HG03025 (cell line): ENCODE data around the gene MYLK.
"Not testable (repeated sequence)": the region's sequence is repeated elsewhere in the genome, so short reads cannot be mapped to it uniquely, and the experiment has no call there.

Experiments
- ATAC-seq: cut with Tn5 transposase; IDR thresholded peaks from one replicate; pipeline ENCODE4 v1.9.1; 2021; ENCODE audit warnings: mild to moderate bottlenecking, moderate library complexity; ENCODE audit not compliant: unreplicated experiment, low FRiP score

Gene MYLK

DNA sequence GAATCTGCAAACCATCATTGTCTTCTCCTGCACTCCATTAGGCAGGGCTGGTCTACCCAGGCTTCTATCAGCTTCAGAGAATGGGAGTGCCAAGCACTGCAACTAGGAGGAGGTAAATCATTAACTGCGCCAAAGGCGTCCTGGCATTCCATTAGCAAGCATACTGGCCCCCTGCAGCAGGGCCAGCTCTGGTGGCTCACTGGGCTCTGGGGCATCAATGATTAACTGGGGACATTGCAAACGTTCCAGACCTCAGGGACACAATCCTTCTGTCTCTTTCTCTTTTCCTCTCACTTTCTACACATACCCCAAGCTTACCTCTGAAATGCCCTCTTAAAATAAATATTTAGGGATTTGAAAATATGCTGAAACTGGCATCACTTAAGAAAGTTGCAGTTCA lies 129.0 kb downstream of the MYLK start:
- ATAC-seq = no peak

DNA sequence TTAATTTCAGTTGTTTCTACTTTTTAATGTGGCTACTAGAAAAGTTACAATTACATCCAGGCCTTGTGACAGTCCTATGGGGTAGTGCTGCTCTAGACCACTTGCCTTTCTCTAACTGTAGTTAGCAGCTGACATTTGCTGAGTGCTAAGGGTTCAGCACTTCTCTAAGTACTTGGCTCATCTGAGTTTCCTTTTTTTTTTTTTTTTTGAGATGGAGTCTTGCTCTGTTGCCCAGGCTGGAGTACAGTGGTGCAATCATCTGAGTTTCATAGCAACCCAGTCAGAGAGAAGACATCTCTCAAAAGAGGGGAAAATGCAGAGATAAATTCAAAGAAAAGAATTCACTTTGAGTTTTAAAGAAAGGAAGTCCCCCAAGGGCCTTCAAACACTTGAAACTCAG lies 130.8 kb downstream of the MYLK start:
- no peak for ATAC-seq

- no peak for ATAC-seq
Measured at GRCh38 chr3:123752228-123752627, 131.9 kb downstream of the MYLK start.

DNA sequence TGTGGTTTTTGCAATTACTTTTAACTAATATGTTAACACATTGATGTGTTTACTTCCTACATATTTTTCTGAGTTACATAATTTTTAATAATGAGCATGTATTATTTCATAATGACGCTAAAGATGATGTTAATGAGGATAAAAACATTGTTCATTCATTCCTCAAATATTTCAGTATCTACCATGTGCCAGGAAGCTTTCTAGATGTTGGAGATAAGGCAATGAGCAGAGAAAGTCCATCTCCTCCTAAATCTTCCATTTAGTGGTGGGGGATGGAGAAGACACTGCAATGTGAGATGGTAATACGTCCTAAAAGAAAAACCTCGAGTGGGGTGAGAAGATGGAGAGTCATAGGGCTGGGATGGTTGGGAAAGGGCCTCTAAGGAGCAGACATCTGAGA lies 132.7 kb downstream of the MYLK start:
- ATAC-seq = no peak

GRCh38 chr3:123750659-123751420 lies 133.3 kb downstream of the MYLK start:
- no peak for ATAC-seq

GRCh38 chr3:123750209-123750608 lies 133.9 kb downstream of the MYLK start:
- no peak for ATAC-seq

DNA sequence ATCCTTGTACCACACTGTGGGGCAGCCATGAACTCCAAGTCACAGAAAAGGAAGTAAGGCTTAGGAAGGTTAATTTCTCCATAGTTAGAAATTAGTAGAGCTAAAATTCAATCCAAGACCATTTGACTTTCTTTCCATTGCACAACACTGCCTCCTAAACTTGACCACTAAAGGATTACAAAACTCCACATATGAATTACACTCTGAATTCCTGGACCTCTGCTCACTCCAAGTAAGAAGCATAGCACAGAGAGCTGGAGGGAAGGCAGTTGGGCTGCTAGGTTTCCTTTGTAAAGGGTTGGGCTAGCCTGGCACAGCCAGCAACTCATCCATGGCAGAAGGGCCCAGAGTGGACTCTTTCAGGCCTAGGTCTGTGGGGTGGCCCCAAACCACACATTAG lies 134.4 kb downstream of the MYLK start:
- no peak for ATAC-seq

DNA sequence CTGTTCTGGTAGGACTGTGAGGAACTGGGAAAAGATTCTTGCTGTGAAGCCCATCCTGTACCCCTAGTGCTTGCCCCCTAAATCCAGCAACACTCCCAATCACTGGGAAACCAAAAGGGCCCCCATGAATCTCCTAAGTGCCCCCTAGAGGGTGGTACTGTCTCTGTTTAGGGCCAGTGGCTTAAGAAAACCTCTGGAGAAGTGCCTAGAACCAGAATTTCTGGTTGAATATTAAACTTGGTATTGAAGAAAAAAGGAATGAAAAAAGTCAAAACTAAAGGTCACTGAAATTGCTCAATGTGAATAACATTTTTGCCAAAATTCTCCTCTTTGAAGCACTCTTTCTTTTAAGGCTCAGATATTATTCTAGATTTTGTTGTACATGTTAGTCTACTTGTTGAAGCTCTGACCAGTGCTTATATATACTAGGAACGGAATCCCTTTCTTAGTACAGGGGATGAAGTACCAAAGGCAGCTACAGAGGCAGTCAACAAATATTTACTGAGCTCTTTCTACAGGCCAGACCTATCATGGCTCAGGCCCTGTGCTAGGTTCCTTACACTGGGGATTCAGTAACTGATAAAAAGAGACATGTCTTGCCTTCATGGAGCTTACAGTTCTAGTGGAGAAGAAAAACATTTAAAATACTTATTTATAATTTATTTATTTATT lies 138.8 kb downstream of the MYLK start:
- no peak for ATAC-seq

DNA sequence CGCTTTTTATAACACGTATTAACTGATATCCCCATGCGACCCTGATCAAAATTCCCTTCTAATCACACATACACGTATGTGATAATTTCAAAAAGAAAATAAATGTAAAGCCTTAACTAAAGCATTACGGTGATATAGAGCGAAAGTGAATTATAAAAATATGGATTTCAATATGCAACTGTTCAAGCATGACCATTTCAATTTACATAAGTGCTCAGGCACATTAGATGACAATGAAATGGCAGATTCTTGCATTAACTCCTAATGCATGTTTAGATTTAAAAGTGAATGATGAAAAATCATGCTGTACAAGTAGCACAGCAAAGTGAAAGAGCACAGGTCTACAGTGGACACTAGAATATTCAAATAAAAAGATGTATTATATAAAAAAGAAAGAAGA lies 140.1 kb downstream of the MYLK start:
- no peak for ATAC-seq

GRCh38 chr3:123743121-123743520 lies 141.0 kb downstream of the MYLK start:
- no peak for ATAC-seq

GRCh38 chr3:123741041-123741511 lies 143.1 kb downstream of the MYLK start:
- no peak for ATAC-seq

GRCh38 chr3:123740391-123740822 lies 143.7 kb downstream of the MYLK start:
- ATAC-seq = no peak

DNA sequence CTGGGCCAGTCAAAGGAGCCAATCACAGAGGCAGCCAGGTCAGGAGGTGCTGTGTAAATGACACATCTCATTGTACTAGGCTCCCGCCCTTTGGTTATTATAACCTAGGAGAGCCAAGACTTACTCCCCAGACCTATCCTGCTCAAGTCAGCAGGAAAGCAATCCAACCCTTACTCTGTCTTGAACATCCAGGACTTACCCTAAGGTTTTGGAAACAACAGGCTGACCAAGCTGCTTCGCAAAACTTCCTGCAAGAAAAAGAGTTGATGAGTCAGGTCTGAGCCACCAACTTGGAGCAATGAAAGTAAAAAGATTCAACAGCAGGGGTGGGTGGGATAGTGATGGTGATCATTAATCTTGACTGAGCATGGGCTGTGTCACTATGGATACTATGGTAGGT lies 144.4 kb downstream of the MYLK start:
- no peak for ATAC-seq

DNA sequence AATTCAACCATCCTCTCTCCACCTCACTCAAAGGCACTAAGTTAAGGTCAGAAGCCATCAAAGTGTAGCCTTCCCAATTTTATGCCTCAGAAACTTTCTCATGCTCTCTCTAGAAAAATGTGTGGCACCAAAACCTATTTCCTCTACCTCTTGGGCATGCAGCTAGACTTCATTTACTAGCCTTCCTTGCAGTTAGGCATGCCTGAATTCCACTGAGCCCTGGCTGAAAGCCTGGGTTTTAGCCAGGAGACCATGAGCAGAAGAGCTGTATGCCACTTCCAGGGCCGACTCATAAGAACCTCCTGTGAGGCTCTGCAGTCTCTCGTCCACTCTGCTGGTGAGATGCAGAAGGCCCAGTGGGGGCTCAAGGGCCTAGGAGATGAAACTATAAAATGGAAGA lies 145.0 kb downstream of the MYLK start:
- no peak for ATAC-seq

GRCh38 chr3:123738522-123738921 lies 145.6 kb downstream of the MYLK start:
- not testable (repeated sequence) for ATAC-seq

GRCh38 chr3:123737168-123737567 lies 147.0 kb downstream of the MYLK start:
- ATAC-seq = no peak

DNA sequence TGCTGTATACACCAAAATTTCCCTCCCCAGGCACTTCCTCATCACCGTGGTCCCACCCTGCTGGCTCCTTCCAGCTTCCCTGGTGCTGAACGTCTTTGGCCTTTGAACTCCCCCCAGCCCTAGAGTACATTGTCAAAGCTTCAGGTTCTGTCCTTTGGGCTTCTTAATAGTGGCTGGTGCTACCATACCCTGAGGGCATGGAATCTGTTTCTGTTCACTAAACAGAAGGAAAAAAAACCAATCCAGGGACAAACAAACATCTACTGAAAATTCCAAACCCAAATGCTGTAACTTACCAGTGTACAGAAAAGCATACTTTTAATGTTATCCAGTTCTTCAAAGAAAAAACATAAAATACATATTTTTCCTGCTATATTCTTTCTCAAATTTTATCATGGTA lies 148.7 kb downstream of the MYLK start:
- ATAC-seq = no peak

DNA sequence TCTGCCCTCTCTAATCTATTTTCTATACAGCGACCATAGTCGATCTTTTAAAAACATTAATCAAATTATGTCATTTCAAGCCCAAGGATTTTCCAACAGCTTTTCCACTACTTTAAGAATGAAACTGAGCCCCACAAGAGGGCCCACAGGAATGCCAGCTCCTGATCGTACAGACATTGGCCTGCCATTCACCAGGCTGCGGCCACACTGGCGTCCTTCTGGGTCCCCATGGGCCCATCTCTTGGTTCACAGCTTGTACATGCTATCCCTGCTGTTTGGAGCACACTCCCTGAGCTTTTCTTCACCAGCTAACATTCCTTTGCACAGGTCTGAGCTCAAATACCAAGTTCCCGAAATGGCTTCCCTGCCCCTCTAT lies 149.6 kb downstream of the MYLK start:
- ATAC-seq = no peak

- ATAC-seq = no peak
Measured at GRCh38 chr3:123733805-123734526, 150.2 kb downstream of the MYLK start.

DNA sequence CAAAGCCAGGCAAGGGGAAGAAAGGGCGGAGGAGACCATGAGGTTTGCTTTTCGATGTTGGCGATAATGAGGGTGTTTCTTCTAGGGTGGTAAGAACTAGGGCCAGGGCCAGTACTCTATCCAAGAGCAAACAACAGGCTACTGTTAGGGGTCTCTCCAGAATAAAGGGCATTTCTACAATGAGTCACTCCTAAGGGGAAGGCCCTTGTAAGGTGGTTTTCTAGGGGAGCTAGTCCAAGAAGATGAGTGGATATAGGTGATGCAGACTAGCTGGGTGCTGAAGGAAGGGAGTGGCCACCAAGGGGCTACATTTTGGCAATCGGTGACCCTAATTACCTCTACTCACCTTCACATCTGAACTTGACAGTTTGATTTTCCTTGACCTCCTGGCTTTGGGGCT lies 150.8 kb downstream of the MYLK start:
- ATAC-seq = no peak

DNA sequence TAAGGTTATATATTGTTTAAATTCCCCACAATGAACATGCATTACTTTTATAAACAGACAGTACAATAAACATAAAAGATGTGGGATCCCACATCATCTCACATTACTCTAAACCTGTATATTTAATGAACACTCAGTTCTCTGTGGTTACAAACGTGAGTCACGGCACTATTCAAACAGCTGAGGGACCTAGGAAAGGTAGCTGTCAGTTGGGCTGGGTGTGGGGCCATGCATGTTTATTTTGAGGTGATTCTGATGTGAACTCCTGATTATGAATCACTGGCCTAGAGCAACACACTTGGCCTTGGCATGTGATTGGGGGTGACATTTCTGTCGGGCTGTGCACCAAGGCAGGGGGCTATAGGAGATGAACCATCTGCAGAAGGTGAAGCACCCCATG lies 151.7 kb downstream of the MYLK start:
- no peak for ATAC-seq
